Sciatic nerve (tissue), 2 donors: ENCODE data around the gene RBMY1J. TPM values are rescaled to one million over a fixed set of nuclear protein-coding genes. Genes with fewer than 3 reads are reported as not detected.
"Not testable (repeated sequence)": the region's sequence is repeated elsewhere in the genome, so short reads cannot be mapped to it uniquely, and the experiment has no call there.

Source experiments
- ATAC-seq: fragments of 200-7000 bp; cut with Tn5 transposase; one replicate; pipeline ENCODE4 v1.9.1; 2020; ENCODE audit warnings: mild to moderate bottlenecking, moderate library complexity
- DNase-seq: peaks from one replicate; pipeline ENCODE4 v3.0.0-alpha.2; 2020; ENCODE audit warnings: low spot score
- intact Hi-C: fragments of 100-400 bp; cut with DNase I; formaldehyde crosslinking; loops from one replicate; pipeline ENCODE4 v1.14.2; 2022
- total RNA-seq: library from RNA; stranded (reverse); fragmentation: NEBNext Ultra II Directional; extraction: Animal tissue kit (Norgen Biotek cat#: 25700); gene quantifications from one replicate; pipeline ENCODE4 v1.2.1, GENCODE V29; 2021
- donor health status: DM: no; HTN: no; CAD: no.
- donor health status: DM: no; HTN: no; CAD: no.

Gene RBMY1J
- not detected for total RNA-seq

DNA sequence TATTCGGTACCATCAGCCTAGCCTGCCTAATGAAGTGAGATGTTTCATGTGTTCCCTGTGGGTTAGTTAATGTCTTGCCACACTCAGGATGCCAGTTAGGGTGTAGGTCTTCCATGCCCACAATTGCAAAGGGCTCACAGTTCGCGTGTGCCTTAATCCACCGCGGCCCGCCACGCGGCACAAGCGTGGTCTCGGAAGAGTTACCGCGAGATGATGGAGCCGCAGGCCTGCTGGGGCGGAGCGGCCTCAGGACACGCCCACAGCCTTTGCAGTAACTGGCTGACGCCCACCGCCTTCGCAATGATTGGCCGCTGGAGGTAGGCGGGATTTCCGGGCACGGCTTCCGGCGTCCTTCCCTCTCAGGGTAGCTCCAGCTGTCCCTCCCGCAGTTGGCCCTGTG, at the start of gene RBMY1J:
RBMY1J (plus strand) TSS at position 301 of the 400 bp plus-strand sequence. CDS start 2,038 bp downstream, outside the sequence.
- DNase-seq, ATAC-seq, intact Hi-C loops: not testable (repeated sequence)

DNA sequence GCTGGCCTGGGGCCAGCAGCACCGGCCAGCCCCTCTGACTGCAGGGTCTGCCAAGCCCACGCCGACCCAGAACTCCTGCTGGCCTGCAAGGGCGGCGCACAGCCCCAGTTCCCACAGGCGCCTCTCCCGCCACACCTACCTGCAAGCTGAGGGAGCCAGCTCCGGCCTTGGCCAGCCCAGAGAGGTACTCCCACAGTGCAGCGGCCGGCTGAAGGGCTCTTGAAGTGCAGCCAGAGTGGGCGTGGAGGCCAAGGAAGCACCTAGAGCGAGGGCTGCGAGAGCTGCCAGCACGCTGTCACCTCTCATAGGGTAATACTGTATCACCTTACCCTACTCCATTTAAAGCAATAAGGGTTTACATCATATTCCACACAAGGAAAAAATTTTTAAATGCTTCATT, 35.8 kb upstream of the RBMY1J start:
- ATAC-seq (no peak), DNase-seq (no peak)
- intact Hi-C loops = no loop called here

DNA sequence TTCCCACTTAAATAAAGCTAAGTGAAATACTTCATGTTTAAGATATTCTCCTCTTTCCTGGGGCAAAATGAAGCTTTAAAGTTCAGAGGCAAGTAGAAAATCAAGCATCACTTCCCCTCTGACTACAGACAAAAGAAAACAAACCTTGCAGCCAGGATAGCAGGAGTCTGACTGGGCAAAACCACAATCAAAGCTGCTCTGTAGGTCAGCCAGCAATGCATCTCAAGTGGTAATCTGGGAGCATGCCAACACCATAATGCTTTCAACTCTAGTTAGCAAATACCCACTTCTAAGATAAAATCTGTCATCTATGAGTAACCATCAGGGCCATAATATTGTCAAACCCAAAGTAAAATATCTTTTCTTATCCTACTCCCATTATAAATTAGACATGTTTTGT, 32.6 kb upstream of the RBMY1J start:
- DNase-seq (no peak), ATAC-seq (no peak)
- intact Hi-C loops = no loop called here

DNA sequence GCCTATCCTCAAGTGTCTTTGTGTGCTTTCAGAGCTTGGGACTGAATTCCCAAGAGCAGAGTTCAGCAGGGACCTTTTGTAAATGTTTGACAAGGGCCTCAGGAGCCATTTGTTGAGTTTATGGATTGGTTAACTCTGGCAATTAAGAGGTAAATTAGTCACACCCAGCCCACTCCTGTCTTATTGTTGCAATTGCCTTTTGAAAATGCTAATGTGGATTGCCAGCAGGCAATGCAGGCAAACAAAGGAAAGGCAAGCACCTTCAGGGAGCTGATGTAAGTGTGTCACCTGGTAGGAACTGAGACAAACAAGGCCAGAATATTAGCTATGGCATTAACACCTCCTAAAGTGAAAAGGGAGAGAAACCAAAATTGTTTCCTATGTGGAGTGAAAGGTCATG, 29.7 kb upstream of the RBMY1J start:
- DNase-seq = no peak
- ATAC-seq = no peak
- intact Hi-C loops = no loop called here

DNA sequence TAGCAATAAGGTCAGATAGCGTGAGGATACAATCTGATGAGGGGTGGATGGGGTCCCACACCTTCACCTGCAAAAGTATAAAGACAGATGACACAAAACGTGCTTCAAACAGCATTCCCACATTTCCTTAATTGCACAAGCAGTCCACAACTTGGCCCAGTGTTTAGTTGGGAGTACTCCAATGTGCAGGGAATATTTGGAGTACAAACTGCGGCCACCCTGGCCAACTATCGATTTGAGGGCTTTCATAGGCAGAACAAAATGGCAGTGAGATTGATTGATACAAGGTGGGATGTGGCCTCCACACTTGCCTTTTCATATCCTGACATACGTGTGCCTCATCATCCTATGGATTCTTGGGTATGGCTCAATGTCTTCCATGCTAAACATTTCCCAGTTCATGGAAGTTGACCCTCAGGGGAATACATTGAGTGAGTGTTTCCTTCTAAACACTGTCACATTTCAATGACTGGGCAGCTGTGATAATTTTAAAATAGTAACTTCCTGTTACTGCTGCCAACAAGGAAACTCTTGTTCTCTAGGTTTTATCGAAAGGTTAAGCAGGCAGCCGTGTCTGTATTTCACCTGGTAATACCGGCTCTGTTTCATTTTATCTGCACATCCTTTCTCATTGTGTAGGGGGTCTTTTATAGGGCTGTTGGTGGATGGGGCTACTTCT, 41.6 kb downstream of the RBMY1J start:
- DNase-seq, intact Hi-C loops, ATAC-seq: not testable (repeated sequence)

DNA sequence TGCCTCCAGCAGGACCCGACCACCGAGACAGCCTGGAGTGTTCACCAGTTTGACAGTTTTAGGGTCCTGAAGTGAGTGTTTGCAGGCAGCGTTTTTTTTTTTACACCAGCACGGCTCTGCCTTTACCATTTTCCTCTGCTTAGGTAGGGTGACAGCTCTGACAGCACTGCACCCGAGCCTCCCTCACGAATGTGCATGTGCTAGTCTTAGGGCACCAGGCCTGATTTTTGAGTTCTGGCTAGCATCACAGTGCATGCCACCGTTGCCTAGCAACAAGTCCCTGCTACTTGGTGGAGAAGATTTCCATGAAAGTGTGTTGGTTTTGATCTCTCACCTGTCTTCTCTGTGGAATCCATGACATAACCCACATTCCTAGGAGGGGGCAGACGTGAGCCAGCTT, 52.3 kb downstream of the RBMY1J start:
- ATAC-seq, DNase-seq, intact Hi-C loops: not testable (repeated sequence)

DNA sequence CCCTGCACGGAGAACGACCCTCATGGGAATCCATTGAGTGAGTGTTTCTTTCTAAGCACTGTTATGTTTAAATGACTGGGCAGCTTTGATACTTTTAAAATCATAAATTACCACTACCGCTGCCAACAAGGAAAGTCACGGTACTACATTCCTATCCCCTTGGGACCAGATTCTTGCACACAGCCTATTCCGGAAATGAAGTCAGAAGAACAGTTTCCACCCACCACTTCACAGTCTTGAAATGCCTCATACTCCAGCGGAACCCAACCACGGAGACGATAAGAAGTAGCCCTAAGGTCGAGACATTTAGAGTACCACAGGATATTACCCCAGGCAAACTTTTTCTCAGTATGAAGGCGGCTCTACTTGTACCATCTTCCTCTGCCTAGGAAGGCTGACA, 58.8 kb downstream of the RBMY1J start:
- intact Hi-C loops, DNase-seq: not testable (repeated sequence)

More for the DNA sequence above, 58.8 kb downstream of the RBMY1J start:
- not testable (repeated sequence) for ATAC-seq

Other genes with a start within 250 kb of the RBMY1J start
- not detected for gene RBMY1F, start 220.5 kb upstream of the RBMY1J start, total RNA-seq